COLO668 (cell line): ENCODE measurements around the gene IRX1.

ENCODE experiments used
- DNase-seq: peaks from one replicate; lab custom pipeline; 2025; ENCODE audit not compliant: unreplicated experiment; lab: John Stamatoyannopoulos, UW

IRX1 gene

GRCh38 chr5:3600106-3601060 lies 4.8 kb downstream of the IRX1 start:
- no peak for DNase-seq

GRCh38 chr5:3601061-3601710 lies 5.6 kb downstream of the IRX1 start:
- DNase-seq, result no peak

DNA sequence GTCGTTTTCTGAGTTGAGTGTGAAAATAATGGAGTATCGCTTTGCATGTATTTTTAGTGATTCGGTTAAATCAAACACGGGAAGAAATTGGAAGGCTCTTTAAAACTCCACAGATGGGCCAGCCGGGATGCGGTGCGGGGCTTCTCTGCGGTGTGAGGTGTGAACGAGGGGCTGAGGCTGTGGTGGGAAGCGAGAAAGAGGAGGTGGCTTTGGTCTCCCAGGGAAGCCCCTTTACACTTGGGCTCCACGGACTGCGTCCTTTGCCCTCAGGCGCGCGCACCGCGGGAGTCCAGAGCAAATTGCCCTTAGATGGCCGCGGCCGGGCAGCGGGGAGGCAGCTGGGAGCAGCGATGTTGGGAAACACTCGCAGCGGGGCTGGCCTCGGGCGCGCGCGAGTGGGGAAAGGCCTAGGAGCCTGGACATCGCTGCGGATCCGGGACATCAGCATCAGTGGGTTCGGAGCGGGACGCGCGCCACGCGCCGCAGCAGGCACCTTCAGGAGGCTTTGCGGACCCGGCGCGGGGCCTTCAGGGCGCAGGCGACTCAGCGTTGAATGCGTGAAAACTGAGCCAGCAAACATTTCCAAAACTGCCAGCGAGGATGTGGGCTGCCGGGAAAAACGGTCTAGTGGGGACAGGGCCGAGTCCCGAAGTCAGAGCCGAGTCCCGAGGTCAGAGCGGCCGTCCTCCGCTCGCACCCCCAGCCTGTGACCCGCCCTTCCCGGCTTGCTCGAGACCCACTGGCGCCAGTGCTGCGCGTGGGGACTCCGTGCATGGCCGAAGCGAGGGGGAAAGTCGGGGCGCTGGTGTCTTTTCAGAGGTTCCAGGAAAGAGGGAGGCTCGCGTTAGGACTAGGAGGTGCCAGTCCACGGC lies 6.5 kb downstream of the IRX1 start:
- no peak for DNase-seq

GRCh38 chr5:3602785-3603502 lies 7.3 kb downstream of the IRX1 start:
- DNase-seq, result no peak

DNA sequence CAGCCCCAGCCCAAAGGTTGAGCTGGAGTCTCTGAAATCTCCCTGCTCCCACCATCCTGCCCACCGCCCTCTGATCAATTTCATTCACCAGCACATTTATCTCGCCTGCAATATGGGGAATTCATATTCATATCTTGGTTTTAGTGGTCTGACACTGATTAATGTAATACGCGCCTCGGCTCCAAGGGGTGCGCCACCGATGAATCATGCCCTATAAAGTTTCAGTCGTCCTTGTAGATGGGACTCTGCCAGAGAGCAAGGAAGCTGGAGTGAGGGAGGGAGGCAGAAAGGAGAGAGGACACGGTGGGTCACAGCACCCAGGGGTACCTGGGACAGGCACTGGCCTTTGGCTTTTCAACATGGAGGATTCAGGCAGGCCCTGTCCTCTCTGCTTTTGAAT lies 8.9 kb downstream of the IRX1 start:
- no peak for DNase-seq

GRCh38 chr5:3605298-3606010 lies 9.8 kb downstream of the IRX1 start:
- no peak for DNase-seq

DNA sequence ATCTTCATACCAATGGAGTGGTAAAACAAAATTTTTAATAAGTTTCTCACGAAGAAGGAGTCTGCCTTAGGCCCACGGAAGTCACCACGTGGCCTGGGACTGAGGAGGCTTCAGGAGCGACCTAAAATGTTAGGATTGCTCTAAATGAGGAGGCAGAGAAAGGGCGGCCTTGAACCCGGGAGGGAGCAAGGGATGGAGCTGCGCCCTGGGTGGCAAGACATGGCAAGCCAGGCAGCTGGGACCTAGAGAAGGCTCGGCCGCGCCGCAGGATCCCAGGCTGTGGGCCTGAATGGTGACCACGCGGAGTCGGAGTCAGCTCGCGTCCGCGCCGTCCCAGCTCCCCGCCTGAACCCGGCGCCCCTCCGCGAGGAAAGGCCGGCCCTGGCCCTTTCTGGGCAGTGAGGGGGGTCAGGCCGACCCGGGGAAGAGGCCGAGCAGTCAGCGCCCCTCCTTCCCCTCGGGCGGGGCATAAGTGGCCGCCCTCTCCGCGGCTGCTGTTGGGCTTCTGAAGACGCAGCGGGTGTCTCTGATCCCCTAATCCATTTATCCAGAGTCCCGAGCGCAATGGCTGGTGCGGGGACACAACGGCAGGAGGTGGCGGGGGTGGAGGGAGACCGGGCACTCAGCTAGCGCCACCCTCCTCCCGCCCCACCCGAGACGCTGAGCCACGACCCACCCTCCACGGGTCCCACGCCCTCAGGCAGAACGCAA lies 10.6 kb downstream of the IRX1 start:
- no peak for DNase-seq

GRCh38 chr5:3607541-3608181 lies 12.0 kb downstream of the IRX1 start:
- no peak for DNase-seq

DNA sequence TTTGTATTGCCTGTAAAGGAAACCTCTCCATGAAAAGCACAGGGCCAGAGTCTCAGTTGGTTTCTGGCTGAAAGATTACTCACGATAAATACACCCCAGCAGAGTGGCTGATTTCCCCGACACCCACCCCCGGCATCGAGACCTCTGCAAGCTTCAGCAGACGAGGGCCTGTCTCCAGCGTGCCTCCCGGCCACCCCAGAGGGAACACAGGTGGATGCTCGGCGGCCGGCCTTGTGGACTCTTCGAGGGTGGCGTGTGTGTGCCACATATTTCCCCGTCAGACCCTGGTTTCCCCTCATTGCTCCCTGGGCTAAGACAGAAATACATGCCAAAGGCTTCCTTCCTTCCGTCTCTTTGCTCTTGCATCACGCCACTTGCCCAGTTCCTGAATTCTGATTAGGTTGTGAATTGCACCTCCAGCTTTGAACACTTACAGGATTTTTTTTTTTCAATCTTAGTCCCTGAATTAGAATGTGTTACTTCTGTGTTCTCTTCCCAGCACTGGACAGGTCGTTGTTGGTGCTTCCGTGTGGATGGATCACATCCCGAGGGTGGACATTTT lies 13.6 kb downstream of the IRX1 start:
- no peak for DNase-seq

GRCh38 chr5:3612591-3613042 lies 17.0 kb downstream of the IRX1 start:
- no peak for DNase-seq

DNA sequence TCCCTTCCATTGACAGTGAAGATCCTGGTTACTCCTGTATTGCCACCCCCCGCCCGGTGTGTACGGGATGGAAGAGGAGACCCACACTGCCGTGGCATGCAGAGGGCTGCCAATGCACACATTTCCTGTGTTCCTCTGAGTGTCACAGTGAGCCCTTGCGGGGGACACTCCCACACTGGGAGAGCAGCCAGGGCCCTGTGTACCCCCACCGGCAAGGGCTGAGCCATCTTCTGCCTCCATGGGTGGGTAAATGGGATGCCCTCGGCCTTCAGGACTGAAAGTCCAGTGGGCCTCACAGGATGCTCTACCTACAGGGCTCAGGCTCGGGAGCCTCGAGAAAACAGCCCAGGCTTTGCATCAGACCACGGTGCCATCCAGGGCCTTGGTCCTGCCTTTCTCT lies 18.1 kb downstream of the IRX1 start:
- no peak for DNase-seq

GRCh38 chr5:3615217-3615616 lies 19.6 kb downstream of the IRX1 start:
- DNase-seq, result no peak

- no peak for DNase-seq
Measured at GRCh38 chr5:3615829-3616228, 20.2 kb downstream of the IRX1 start.

DNA sequence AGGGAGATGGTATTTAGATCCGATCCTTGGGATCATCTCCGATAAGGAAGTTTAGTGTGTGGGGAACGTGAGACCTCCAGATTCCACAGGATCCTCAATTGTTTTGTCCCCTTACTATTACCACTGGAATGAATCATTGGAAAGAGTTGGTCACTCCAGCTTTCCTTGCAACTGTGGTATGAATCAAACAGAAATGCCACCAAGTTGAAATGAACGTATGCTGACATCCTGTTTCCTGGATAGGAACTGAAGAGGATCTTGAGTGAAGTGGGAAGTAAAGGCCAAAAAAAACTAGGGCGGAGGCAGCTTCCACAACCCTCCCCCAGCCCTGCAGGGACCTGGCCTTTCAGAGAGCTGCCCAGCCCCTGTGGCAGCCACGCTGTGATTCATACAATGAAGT lies 23.9 kb downstream of the IRX1 start:
- no peak for DNase-seq

GRCh38 chr5:3622961-3623360 lies 27.3 kb downstream of the IRX1 start:
- no peak for DNase-seq

GRCh38 chr5:3625626-3626025 lies 30.0 kb downstream of the IRX1 start:
- no peak for DNase-seq

GRCh38 chr5:3634061-3634460 lies 38.4 kb downstream of the IRX1 start:
- DNase-seq, result no peak

- no peak for DNase-seq
Measured at GRCh38 chr5:3639175-3639574, 43.5 kb downstream of the IRX1 start.

DNA sequence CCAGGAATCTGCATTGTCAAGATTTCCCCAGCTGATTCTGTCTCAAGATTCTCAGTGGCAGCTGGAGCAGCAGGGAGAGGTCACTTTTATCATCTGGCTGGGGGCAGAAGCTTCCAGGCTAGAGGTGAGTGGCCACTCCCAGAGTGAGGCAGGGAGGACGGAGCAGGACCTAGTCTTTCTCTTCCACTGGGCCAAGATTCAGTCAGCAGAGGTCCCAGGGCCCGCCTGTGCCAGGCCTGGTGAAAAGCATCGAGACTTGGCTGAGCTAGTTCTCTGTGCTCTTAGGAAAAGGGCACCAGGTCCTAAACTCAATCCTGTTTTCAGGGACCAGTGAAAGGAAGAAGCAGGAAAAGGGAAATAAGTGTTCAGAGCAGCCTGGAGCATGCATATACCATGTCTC lies 46.6 kb downstream of the IRX1 start:
- DNase-seq, result no peak
